ENCODE data around the gene PARP8. TPM values are rescaled to one million over a fixed set of nuclear protein-coding genes. Genes with fewer than 3 reads are reported as not detected.

The PARP8 gene
- total and polyA plus RNA-seq, 2 of the 4 experiments (the other 2 are of a cell fraction), result 6.9 to 8.2 TPM

DNA sequence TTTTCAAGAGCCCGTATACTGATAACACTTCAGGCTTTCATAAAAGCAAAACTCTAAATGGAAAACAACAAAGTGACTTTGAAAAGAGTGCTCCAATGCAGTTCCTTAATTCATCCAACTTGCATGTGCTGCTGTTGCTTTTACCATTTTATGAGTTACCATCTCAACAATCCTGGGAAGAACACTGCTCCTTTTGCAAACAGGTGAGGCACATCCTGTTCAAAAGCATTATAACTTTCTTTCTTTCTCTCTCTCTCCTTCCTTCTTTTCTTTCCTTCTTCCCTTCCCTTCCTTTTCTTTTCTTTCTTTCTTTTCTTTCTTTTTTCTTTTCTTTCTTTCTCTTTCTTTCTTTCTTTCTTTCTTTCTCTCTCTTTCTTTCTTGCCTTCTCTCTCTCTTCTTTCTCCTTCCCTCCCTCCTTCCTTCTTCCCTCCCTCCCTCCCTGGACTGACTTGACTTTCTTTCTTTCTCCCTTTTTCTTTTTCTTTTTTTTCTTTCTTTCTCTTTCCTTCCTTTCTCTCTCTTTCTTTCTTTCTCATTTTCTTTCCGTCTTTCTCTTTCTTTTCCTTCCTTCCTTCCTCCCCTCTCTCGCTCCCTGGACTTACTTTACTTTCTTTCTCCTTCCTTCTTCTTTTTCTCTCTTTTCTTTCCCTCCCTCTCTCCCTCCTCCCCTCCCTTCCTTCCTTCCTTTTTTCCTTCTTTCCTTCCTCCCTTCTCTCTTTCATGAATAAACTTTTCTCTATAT, 11.2 kb upstream of the PARP8 start:
- no TSS peak for BruUV-seq (replicated peaks)

More for the DNA sequence above, 11.2 kb upstream of the PARP8 start:
- no peak for TF ChIP-seq RCOR1 (IDR thresholded peaks at IDR 0.05; ENCODE audit: insufficient replicate concordance, low read length)
- TF ChIP-seq, protein P1, sequence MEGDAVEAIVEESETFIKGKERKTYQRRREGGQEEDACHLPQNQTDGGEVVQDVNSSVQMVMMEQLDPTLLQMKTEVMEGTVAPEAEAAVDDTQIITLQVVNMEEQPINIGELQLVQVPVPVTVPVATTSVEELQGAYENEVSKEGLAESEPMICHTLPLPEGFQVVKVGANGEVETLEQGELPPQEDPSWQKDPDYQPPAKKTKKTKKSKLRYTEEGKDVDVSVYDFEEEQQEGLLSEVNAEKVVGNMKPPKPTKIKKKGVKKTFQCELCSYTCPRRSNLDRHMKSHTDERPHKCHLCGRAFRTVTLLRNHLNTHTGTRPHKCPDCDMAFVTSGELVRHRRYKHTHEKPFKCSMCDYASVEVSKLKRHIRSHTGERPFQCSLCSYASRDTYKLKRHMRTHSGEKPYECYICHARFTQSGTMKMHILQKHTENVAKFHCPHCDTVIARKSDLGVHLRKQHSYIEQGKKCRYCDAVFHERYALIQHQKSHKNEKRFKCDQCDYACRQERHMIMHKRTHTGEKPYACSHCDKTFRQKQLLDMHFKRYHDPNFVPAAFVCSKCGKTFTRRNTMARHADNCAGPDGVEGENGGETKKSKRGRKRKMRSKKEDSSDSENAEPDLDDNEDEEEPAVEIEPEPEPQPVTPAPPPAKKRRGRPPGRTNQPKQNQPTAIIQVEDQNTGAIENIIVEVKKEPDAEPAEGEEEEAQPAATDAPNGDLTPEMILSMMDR (conservative IDR thresholded peaks at IDR 0.05; ENCODE audit: low read depth, low read length), result no peak
- TF ChIP-seq, protein P2, sequence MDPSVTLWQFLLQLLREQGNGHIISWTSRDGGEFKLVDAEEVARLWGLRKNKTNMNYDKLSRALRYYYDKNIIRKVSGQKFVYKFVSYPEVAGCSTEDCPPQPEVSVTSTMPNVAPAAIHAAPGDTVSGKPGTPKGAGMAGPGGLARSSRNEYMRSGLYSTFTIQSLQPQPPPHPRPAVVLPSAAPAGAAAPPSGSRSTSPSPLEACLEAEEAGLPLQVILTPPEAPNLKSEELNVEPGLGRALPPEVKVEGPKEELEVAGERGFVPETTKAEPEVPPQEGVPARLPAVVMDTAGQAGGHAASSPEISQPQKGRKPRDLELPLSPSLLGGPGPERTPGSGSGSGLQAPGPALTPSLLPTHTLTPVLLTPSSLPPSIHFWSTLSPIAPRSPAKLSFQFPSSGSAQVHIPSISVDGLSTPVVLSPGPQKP (IDR thresholded peaks at IDR 0.05; ENCODE audit: borderline replicate concordance, low read depth, low read length), result no peak
- TF ChIP-seq RFX5 (IDR thresholded peaks at IDR 0.05; ENCODE audit: low read depth, low read length), result no peak
- TF ChIP-seq FOS (IDR thresholded peaks at IDR 0.05; ENCODE audit: low read depth, low read length), result no peak
- TF ChIP-seq BHLHE40 (IDR thresholded peaks at IDR 0.05; ENCODE audit: low read depth, low read length), result no peak
- no peak for TF ChIP-seq POLR2A (IDR thresholded peaks at IDR 0.05; ENCODE audit: low read depth, low read length)
- no peak for TF ChIP-seq MXI1 (IDR thresholded peaks at IDR 0.05; ENCODE audit: borderline replicate concordance, low read depth, low read length)
- TF ChIP-seq RAD21 (IDR thresholded peaks at IDR 0.05; ENCODE audit: low read length), result no peak
- TF ChIP-seq SMC3 (IDR thresholded peaks at IDR 0.05; ENCODE audit: low read depth, low read length), result no peak
- no peak for TF ChIP-seq NFE2L2 (IDR thresholded peaks at IDR 0.05; ENCODE audit: low read depth, low read length)
- Histone ChIP-seq H3K4me2 (ENCODE audit: low read depth, low read length) (no peak overlapping the region), H4K91ac (ENCODE audit: insufficient read depth, low read depth, low read length) (no peak overlapping the region), H3K56ac (ENCODE audit: extremely low read depth, insufficient read depth, low read length) (no peak overlapping the region), H2AK5ac (ENCODE audit: low read depth, low read length) (no peak overlapping the region), H3K27me3 (ENCODE audit: control insufficient read depth, insufficient read depth, low read length) (no peaks in the 10 kb centered on the region), H3K9me1 (ENCODE audit: insufficient read depth, low read length) (no peaks in the 10 kb centered on the region), H3K14ac (replicated peaks; ENCODE audit: low read depth, low read length) (no peak overlapping the region), H3K9me3 (ENCODE audit: control insufficient read depth, insufficient read depth, low read length) (no peaks in the 10 kb centered on the region; the same call in 1 of the 2 replicates), H3K4me3 (ENCODE audit: insufficient read depth, low read depth, low read length) (no peak overlapping the region), H2BK20ac (ENCODE audit: low read depth, low read length) (no peak overlapping the region), H3K27ac (ENCODE audit: insufficient read depth, low read length) (no peak overlapping the region), H2BK15ac (ENCODE audit: low read depth, low read length) (no peak overlapping the region), H2AFZ (replicated peaks; ENCODE audit: low read length, poor library complexity) (no peak overlapping the region), H4K8ac (ENCODE audit: low read depth in 2 of 2, low read length in 2 of 2) (no peak overlapping the region), H4K20me1 (ENCODE audit: insufficient read depth, low read length) (no peaks in the 10 kb centered on the region), H2BK5ac (ENCODE audit: low read depth, low read length, poor library complexity, severe bottlenecking) (no peak overlapping the region), H3K23ac (ENCODE audit: low read depth, low read length) (no peak overlapping the region), H2BK120ac (ENCODE audit: low read depth, low read length) (no peak overlapping the region), H4K5ac (ENCODE audit: low read depth, low read length) (no peak overlapping the region), H3K4ac (ENCODE audit: low read depth, low read length) (no peak overlapping the region), H3K18ac (ENCODE audit: low read depth, low read length) (no peak overlapping the region), H3K4me1 (ENCODE audit: control insufficient read depth, insufficient read depth, low read length) (no peaks in the 10 kb centered on the region), H2AK9ac (replicated peaks; ENCODE audit: low read depth, low read length, poor library complexity) (no peak overlapping the region), H3K79me1 (ENCODE audit: low read depth in 1 of 2, low read length in 2 of 2) (no peaks in the 10 kb centered on the region), H3K36me3 (ENCODE audit: control insufficient read depth, insufficient read depth, low read length) (no peaks in the 10 kb centered on the region), H3K9ac (ENCODE audit: low read depth, low read length) (no peak overlapping the region)
- ChIA-PET POLR2A (ENCODE audit: unreplicated experiment) (no interaction called here), CTCF (no interaction called here)
- ATAC-seq (ENCODE audit: low read depth) (no peak), DNase-seq (no peak)
- intact Hi-C loops (cut with micrococcal nuclease), result no loop called here
- WGBS, 2 experiments (ENCODE audit: extremely low coverage in 2 of 2, insufficient read length in 1 of 2), result no CpG with 5 or more reads among the region's 3 CpGs
- dilution Hi-C loops (cut with HindIII; ENCODE audit: low sequenced_read_pairs, unreplicated experiment), result no loop called here
- in situ Hi-C loops (cut with MboI; ENCODE audit: low sequenced_read_pairs), result no loop called here

Measured in IMR-90 (cell line).